GM19452 (cell line): ENCODE results near the gene BMP10.

ENCODE experiments used
- ATAC-seq: cut with Tn5 transposase; IDR thresholded peaks from one replicate; pipeline ENCODE4 v1.9.1; 2021; ENCODE audit not compliant: unreplicated experiment

BMP10 gene

GRCh38 chr2:68853915-68854314 lies 17.3 kb downstream of the BMP10 start:
- no peak for ATAC-seq

- no peak for ATAC-seq
Measured at GRCh38 chr2:68853035-68853434, 18.2 kb downstream of the BMP10 start.

GRCh38 chr2:68850524-68850923 lies 20.7 kb downstream of the BMP10 start:
- ATAC-seq = no peak

- no peak for ATAC-seq
Measured at GRCh38 chr2:68849579-68850030, 21.6 kb downstream of the BMP10 start.

GRCh38 chr2:68847751-68848150 lies 23.4 kb downstream of the BMP10 start:
- no peak for ATAC-seq

GRCh38 chr2:68846091-68846490 lies 25.1 kb downstream of the BMP10 start:
- no peak for ATAC-seq

GRCh38 chr2:68845043-68845442 lies 26.2 kb downstream of the BMP10 start:
- ATAC-seq = no peak

GRCh38 chr2:68839260-68839833 lies 31.9 kb downstream of the BMP10 start:
- ATAC-seq = no peak

GRCh38 chr2:68838641-68839040 lies 32.6 kb downstream of the BMP10 start:
- no peak for ATAC-seq

- no peak for ATAC-seq
Measured at GRCh38 chr2:68837861-68838341, 33.3 kb downstream of the BMP10 start.

GRCh38 chr2:68837164-68837860 lies 33.9 kb downstream of the BMP10 start:
- no peak for ATAC-seq

- ATAC-seq = no peak
Measured at GRCh38 chr2:68835621-68836020, 35.6 kb downstream of the BMP10 start.

GRCh38 chr2:68834737-68835376 lies 36.3 kb downstream of the BMP10 start:
- no peak for ATAC-seq

GRCh38 chr2:68833162-68833561 lies 38.0 kb downstream of the BMP10 start:
- ATAC-seq = no peak

- peak; percentile 81 for ATAC-seq
Measured at GRCh38 chr2:68832233-68832869, 38.8 kb downstream of the BMP10 start.

- no peak for ATAC-seq
Measured at GRCh38 chr2:68831686-68832232, 39.4 kb downstream of the BMP10 start.

GRCh38 chr2:68829749-68830148 lies 41.4 kb downstream of the BMP10 start:
- ATAC-seq = no peak

GRCh38 chr2:68828887-68829708 lies 42.1 kb downstream of the BMP10 start:
- no peak for ATAC-seq

- no peak for ATAC-seq
Measured at GRCh38 chr2:68827666-68828065, 43.5 kb downstream of the BMP10 start.

GRCh38 chr2:68825866-68826265 lies 45.3 kb downstream of the BMP10 start:
- ATAC-seq = no peak

- ATAC-seq = no peak
Measured at GRCh38 chr2:68824831-68825230, 46.4 kb downstream of the BMP10 start.
